ENCODE results near the gene TENM3. TPM values are rescaled to one million over a fixed set of nuclear protein-coding genes. Genes with fewer than 3 reads are reported as not detected.

The TENM3 gene
- total and polyA plus RNA-seq, 2 experiments from 2014 or later = 16.1 to 70.9 TPM

DNA sequence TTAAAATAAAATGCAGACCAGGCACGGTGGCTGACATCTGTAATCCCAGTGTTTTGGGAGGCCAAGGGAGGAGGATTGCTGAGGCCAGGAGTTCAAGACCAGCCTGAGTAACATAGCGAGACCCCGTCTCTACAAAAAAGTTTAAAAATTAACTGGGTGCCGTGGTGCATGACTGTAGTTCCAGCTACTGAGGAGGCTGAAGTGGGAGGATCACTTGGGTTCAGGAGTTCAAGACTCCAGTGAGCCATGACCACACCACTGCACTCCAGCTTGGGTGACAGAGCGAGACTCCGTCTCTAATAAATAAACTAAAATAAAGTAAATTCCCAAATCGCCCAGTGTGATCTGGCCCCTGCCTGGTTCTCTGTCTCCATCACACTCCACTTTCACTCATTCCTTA is 43.7 kb downstream of the TENM3 start:
- H4K20me1 ChIP-seq (ENCODE audit: insufficient read depth, poor library complexity, severe bottlenecking) = no peaks in the 10 kb centered on the region
- no peak overlapping the region for H3K4me3 ChIP-seq
- no peak for DNase-seq (ENCODE audit: low spot score)
- H3K36me3 ChIP-seq (replicated peaks; ENCODE audit: insufficient read depth, low read depth) = no peaks in the 10 kb centered on the region
- H3K4me1 ChIP-seq (ENCODE audit: insufficient read depth) = no peaks in the 10 kb centered on the region
- WGBS (ENCODE audit: low lambda C conversion rate, missing lambda C conversion rate) = 93% methylated on average over 7 of the region's 7 CpGs
- no peaks in the 10 kb centered on the region for H3K9me2 ChIP-seq (replicated peaks; ENCODE audit: insufficient read depth)
- no peak overlapping the region for H2AFZ ChIP-seq
- H3K27ac ChIP-seq = no peak overlapping the region
- no peaks in the 10 kb centered on the region for H3K27me3 ChIP-seq
- H3K4me2 ChIP-seq = no peak overlapping the region
- H3K9me3 ChIP-seq (ENCODE audit: low read depth) = no peaks in the 10 kb centered on the region
- no peaks in the 10 kb centered on the region for H3K79me2 ChIP-seq
- TF ChIP-seq EZH2phosphoT487 (IDR thresholded peaks at IDR 0.05; ENCODE audit: low read depth, severe bottlenecking, unreplicated experiment) = no peak
- no peak for TF ChIP-seq EZH2 (IDR thresholded peaks at IDR 0.05; ENCODE audit: borderline replicate concordance)
- TF ChIP-seq, protein P1, sequence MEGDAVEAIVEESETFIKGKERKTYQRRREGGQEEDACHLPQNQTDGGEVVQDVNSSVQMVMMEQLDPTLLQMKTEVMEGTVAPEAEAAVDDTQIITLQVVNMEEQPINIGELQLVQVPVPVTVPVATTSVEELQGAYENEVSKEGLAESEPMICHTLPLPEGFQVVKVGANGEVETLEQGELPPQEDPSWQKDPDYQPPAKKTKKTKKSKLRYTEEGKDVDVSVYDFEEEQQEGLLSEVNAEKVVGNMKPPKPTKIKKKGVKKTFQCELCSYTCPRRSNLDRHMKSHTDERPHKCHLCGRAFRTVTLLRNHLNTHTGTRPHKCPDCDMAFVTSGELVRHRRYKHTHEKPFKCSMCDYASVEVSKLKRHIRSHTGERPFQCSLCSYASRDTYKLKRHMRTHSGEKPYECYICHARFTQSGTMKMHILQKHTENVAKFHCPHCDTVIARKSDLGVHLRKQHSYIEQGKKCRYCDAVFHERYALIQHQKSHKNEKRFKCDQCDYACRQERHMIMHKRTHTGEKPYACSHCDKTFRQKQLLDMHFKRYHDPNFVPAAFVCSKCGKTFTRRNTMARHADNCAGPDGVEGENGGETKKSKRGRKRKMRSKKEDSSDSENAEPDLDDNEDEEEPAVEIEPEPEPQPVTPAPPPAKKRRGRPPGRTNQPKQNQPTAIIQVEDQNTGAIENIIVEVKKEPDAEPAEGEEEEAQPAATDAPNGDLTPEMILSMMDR (IDR thresholded peaks at IDR 0.05; ENCODE audit: poor library complexity) = no peak

DNA sequence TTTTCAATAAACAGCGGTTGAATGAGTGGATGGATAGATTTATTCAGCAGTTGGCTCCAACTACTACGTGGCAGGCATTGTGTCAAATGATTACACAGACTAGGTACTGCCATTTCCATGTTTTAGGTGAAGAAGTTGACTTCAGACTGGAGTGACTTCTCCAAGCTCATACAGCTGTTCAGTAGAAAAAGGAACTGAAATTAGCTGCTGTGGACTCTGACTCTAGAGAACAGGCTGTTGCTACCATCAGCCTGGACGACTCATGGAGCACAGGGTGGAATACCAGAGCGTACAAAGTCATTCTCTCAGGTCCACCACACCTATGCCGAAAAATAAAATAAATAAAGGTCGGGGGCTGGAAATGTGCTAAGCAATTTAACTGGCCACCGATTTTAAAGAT is 45.3 kb downstream of the TENM3 start:
- no peak overlapping the region for H3K27ac ChIP-seq
- no peaks in the 10 kb centered on the region for H3K27me3 ChIP-seq
- H3K36me3 ChIP-seq (replicated peaks; ENCODE audit: insufficient read depth, low read depth) = no peaks in the 10 kb centered on the region
- H2AFZ ChIP-seq = no peak overlapping the region
- no peaks in the 10 kb centered on the region for H3K9me2 ChIP-seq (replicated peaks; ENCODE audit: insufficient read depth)
- H3K9me3 ChIP-seq (ENCODE audit: low read depth) = no peaks in the 10 kb centered on the region
- 91% methylated on average over 7 of the region's 7 CpGs for WGBS (ENCODE audit: low lambda C conversion rate, missing lambda C conversion rate)
- no peaks in the 10 kb centered on the region for H3K4me1 ChIP-seq (ENCODE audit: insufficient read depth)
- H3K4me3 ChIP-seq = no peak overlapping the region
- DNase-seq (ENCODE audit: low spot score) = no peak
- TF ChIP-seq EZH2phosphoT487 (IDR thresholded peaks at IDR 0.05; ENCODE audit: low read depth, severe bottlenecking, unreplicated experiment) = no peak
- TF ChIP-seq EZH2 (IDR thresholded peaks at IDR 0.05; ENCODE audit: borderline replicate concordance) = no peak
- TF ChIP-seq, protein P1 (IDR thresholded peaks at IDR 0.05; ENCODE audit: poor library complexity) = no peak
- no peaks in the 10 kb centered on the region for H3K79me2 ChIP-seq
- no peak overlapping the region for H3K4me2 ChIP-seq
- no peaks in the 10 kb centered on the region for H4K20me1 ChIP-seq (ENCODE audit: insufficient read depth, poor library complexity, severe bottlenecking)

DNA sequence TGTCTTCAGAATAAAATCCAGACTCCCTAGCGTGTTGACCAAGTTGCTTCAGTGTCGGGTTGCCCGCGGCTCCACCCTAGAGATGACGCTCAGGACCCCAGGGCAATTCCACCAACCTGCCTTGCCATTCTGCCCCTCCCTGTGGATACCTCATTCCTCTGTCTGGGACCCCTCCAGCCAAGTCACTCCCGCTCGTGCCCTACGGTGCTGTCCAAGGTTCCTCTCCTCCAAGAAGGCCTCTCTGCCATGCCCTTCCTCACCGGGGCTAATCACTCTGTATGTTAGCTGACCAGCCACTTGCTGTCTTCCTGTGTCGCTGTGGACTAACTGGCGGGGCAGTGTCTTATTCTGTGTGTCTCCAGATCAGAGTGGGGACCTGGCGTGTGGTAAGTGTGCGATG is 46.6 kb downstream of the TENM3 start:
- no peak for DNase-seq (ENCODE audit: low spot score)
- Histone ChIP-seq H3K4me1 (ENCODE audit: insufficient read depth) (no peaks in the 10 kb centered on the region), H3K4me2 (no peak overlapping the region), H3K79me2 (no peaks in the 10 kb centered on the region), H3K27ac (no peak overlapping the region), H3K36me3 (replicated peaks; ENCODE audit: insufficient read depth, low read depth) (no peaks in the 10 kb centered on the region), H3K9me2 (replicated peaks; ENCODE audit: insufficient read depth) (no peaks in the 10 kb centered on the region), H3K4me3 (no peak overlapping the region), H3K27me3 (no peaks in the 10 kb centered on the region), H2AFZ (no peak overlapping the region), H3K9me3 (ENCODE audit: low read depth) (no peaks in the 10 kb centered on the region), H4K20me1 (ENCODE audit: insufficient read depth, poor library complexity, severe bottlenecking) (no peaks in the 10 kb centered on the region)
- TF ChIP-seq, protein P1 (IDR thresholded peaks at IDR 0.05; ENCODE audit: poor library complexity) = no peak
- TF ChIP-seq EZH2 (IDR thresholded peaks at IDR 0.05; ENCODE audit: borderline replicate concordance) = no peak
- TF ChIP-seq EZH2phosphoT487 (IDR thresholded peaks at IDR 0.05; ENCODE audit: low read depth, severe bottlenecking, unreplicated experiment) = no peak
- WGBS (ENCODE audit: low lambda C conversion rate, missing lambda C conversion rate) = 87% methylated on average over 13 of the region's 13 CpGs

DNA sequence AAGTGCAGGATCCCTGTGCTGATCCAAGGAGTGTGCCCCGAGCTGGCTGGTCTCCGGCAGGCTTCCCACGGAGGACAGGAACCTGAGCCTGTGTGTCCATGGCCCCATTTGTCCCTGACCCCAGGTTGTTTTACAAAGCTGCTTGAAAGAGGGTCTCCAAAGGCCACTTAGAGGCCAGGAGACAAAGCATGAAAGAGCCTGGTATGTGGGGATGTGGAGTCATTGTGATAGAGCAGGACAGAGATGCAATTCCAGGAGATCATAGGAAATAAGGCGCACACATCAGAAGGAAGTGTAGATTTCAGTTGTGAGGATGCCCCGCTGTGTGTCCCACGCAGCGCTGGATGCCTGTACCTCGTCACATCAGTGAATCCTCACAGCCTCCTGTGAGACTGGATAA is 48.0 kb downstream of the TENM3 start:
- Histone ChIP-seq H3K27ac (no peak overlapping the region), H3K4me3 (no peak overlapping the region), H3K9me2 (replicated peaks; ENCODE audit: insufficient read depth) (no peaks in the 10 kb centered on the region), H3K9me3 (ENCODE audit: low read depth) (no peaks in the 10 kb centered on the region), H3K79me2 (no peaks in the 10 kb centered on the region), H3K4me1 (ENCODE audit: insufficient read depth) (no peaks in the 10 kb centered on the region), H3K36me3 (replicated peaks; ENCODE audit: insufficient read depth, low read depth) (no peaks in the 10 kb centered on the region), H2AFZ (no peak overlapping the region), H3K4me2 (no peak overlapping the region), H3K27me3 (no peaks in the 10 kb centered on the region), H4K20me1 (ENCODE audit: insufficient read depth, poor library complexity, severe bottlenecking) (no peaks in the 10 kb centered on the region)
- TF ChIP-seq, protein P1 (IDR thresholded peaks at IDR 0.05; ENCODE audit: poor library complexity) = no peak
- TF ChIP-seq EZH2 (IDR thresholded peaks at IDR 0.05; ENCODE audit: borderline replicate concordance) = no peak
- no peak for TF ChIP-seq EZH2phosphoT487 (IDR thresholded peaks at IDR 0.05; ENCODE audit: low read depth, severe bottlenecking, unreplicated experiment)
- 93% methylated on average over 8 of the region's 8 CpGs for WGBS (ENCODE audit: low lambda C conversion rate, missing lambda C conversion rate)
- no peak for DNase-seq (ENCODE audit: low spot score)

Data from hepatocyte (in vitro differentiated cells).